Activated CD4-positive, alpha-beta T cell treated with anti-CD3 and anti-CD28 coated beads, Interleukin-2, Interleukin-4, amounts not matched to agents 100 ng/mL and 50 ng/mL, durations not matched to agents 16 hours and 8 hours (primary cell): ENCODE results near the gene SKOR1.

ENCODE experiments used
- DNase-seq: peaks from one replicate; pipeline ENCODE4 v3.0.0-alpha.2; 2020; ENCODE audit warnings: low spot score

Gene SKOR1

GRCh38 chr15:67832031-67832551 is 6.8 kb downstream of the SKOR1 start:
- no peak for DNase-seq

GRCh38 chr15:67832897-67833709 is 7.8 kb downstream of the SKOR1 start:
- DNase-seq = no peak

GRCh38 chr15:67833710-67834511 is 8.6 kb downstream of the SKOR1 start:
- DNase-seq = no peak

- DNase-seq = no peak
These were observed 9.4 kb downstream of the SKOR1 start for GRCh38 chr15:67834581-67835296.

- DNase-seq = no peak
These were observed 10.2 kb downstream of the SKOR1 start for GRCh38 chr15:67835297-67836133.

GRCh38 chr15:67836134-67836455 is 10.8 kb downstream of the SKOR1 start:
- DNase-seq = no peak

GRCh38 chr15:67836477-67836876 is 11.2 kb downstream of the SKOR1 start:
- peak; percentile 51 for DNase-seq

GRCh38 chr15:67836955-67837354 is 11.6 kb downstream of the SKOR1 start:
- no peak for DNase-seq

GRCh38 chr15:67838789-67839332 is 13.6 kb downstream of the SKOR1 start:
- DNase-seq = no peak

GRCh38 chr15:67839499-67839928 is 14.2 kb downstream of the SKOR1 start:
- DNase-seq = peak; percentile 12

GRCh38 chr15:67839929-67840748 is 14.8 kb downstream of the SKOR1 start, which contains the start of gene RNU6-1:
Gene RNU6-1, minus strand, starts transcription at chr15:67840045.
- DNase-seq = peak; percentile 96

GRCh38 chr15:67840749-67841512 is 15.6 kb downstream of the SKOR1 start:
- no peak for DNase-seq

- no peak for DNase-seq
These were observed 16.1 kb downstream of the SKOR1 start for GRCh38 chr15:67841513-67841762.

GRCh38 chr15:67843092-67843501 is 17.8 kb downstream of the SKOR1 start:
- no peak for DNase-seq

GRCh38 chr15:67843571-67844387 is 18.5 kb downstream of the SKOR1 start:
- DNase-seq = no peak

GRCh38 chr15:67845974-67846373 is 20.7 kb downstream of the SKOR1 start:
- no peak for DNase-seq

GRCh38 chr15:67849538-67849937 is 24.2 kb downstream of the SKOR1 start:
- DNase-seq = no peak

GRCh38 chr15:67850336-67850735 is 25.0 kb downstream of the SKOR1 start:
- DNase-seq = no peak
